NT2/D1 (cell line): ENCODE results near the gene SPTLC2.

ENCODE experiments used
- SUZ12 ChIP-seq: IDR thresholded peaks from 2 replicates; pipeline ENCODE4 v1.6.1; 2011; ENCODE audit not compliant: insufficient read length, insufficient read depth; ENCODE audit errors: extremely low read depth
- YY1 ChIP-seq: IDR thresholded peaks from 2 replicates; pipeline ENCODE4 v1.6.1; 2011; ENCODE audit not compliant: insufficient read length, insufficient read depth
- ZNF274 ChIP-seq: IDR thresholded peaks from 2 replicates; pipeline ENCODE4 v1.6.1; 2011; ENCODE audit warnings: mild to moderate bottlenecking, low read depth, low read length

DNA sequence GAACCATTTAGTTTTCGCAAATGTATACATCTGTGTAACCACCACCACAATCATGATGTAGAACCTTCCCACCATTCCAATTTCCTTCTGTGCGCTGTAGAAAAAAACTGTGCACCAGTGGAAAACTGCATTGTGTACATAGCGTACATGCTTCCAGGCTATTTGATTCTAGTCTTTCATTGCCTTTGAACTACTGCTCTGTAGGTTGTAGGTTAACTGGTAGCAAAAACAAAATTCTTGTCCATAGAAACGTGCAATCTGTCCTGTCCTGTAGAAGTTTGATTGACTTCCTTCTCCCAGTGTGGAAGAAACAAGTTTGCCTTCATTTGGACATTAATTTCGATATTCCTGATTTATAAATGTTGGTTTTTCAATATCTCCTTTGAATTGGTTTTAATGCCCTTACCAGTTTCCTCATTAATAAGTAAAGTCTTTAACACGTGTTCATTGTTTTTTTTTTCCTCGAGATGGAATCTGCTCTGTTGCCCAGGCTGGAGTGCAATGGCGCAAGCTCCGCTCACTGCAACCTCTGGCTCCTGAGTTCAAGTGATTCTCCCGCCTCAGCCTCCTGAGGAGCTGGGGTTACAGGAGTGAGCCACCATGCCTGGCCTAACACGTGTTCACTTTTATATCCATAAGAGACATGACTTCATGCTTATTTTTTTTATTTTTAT lies 114.2 kb downstream of the SPTLC2 start:
- TF ChIP-seq YY1 = no peak
- no peak for TF ChIP-seq SUZ12
- TF ChIP-seq ZNF274 = no peak
